ENCODE results near the gene NR1I3.

DNA sequence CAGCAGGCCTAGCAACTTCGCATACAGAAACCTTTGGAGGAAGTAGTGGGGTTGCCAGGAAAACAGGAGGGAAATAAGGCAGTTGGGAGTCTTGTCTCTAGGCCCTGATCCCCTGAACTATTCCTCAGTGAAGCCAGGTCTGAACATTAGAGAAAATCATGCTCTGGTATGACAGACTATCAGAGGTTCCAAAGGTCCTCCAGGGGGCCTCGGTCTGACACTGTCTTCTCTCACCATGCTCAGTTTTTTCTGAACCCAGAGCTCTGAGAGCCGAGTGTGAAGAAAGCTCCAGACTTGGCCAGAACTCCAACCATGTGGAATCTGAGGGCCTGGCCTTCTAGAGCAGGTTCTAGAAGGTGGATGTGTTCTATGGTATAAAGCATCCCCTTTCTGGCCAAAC, 8.1 kb downstream of the NR1I3 start:
- TF ChIP-seq, protein P1, sequence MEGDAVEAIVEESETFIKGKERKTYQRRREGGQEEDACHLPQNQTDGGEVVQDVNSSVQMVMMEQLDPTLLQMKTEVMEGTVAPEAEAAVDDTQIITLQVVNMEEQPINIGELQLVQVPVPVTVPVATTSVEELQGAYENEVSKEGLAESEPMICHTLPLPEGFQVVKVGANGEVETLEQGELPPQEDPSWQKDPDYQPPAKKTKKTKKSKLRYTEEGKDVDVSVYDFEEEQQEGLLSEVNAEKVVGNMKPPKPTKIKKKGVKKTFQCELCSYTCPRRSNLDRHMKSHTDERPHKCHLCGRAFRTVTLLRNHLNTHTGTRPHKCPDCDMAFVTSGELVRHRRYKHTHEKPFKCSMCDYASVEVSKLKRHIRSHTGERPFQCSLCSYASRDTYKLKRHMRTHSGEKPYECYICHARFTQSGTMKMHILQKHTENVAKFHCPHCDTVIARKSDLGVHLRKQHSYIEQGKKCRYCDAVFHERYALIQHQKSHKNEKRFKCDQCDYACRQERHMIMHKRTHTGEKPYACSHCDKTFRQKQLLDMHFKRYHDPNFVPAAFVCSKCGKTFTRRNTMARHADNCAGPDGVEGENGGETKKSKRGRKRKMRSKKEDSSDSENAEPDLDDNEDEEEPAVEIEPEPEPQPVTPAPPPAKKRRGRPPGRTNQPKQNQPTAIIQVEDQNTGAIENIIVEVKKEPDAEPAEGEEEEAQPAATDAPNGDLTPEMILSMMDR (conservative IDR thresholded peaks at IDR 0.05; ENCODE audit: low read length) = no peak
- no peak for TF ChIP-seq EZH2phosphoT487 (IDR thresholded peaks at IDR 0.05; ENCODE audit: borderline replicate concordance, low read depth, low read length)
